ENCODE data around the gene THG1L. TPM values are rescaled to one million over a fixed set of nuclear protein-coding genes. Genes with fewer than 3 reads are reported as not detected.
A peak's percentile ranks its signal among the peaks of the same experiment; 100 is the strongest.

THG1L gene
- total RNA-seq, 1 experiment from 2014 or later, result 12.3 TPM

- no peaks in the 10 kb centered on the region for H3K4me1 Mint-ChIP-seq
- ChIA-PET POLR2A (no interaction called here), CTCF (interaction anchor here (0.7 to 1.5 kb wide), 4 partner anchors 13 to 317 kb away, joined by 3 to 4 read pairs (median 3); no protein-coding TSS in a partner anchor)
- H3K4me3 Mint-ChIP-seq, result no peak overlapping the region
- no peaks in the 10 kb centered on the region for H3K36me3 Mint-ChIP-seq
- DNase-seq (ENCODE audit: low spot score), result no peak
- no peak for TF ChIP-seq MYBL2 (CRISPR knock-in tag; IDR thresholded peaks at IDR 0.05)
- ATAC-seq, result no peak
- H3K27me3 Mint-ChIP-seq (ENCODE audit: low read depth), result no peaks in the 10 kb centered on the region
- no peaks in the 10 kb centered on the region for H3K9me3 Mint-ChIP-seq
- H3K27ac Mint-ChIP-seq, result no peak overlapping the region
Measured at GRCh38 chr5:157758706-157759105, 27.5 kb downstream of the THG1L start.

GRCh38 chr5:157761690-157762621 is 30.7 kb downstream of the THG1L start:
- no peaks in the 10 kb centered on the region for H3K4me1 Mint-ChIP-seq
- POLR2A ChIA-PET, result no interaction called here
- ATAC-seq, result peak; percentile 98
- no peak overlapping the region for H3K4me3 Mint-ChIP-seq
- no peaks in the 10 kb centered on the region for H3K9me3 Mint-ChIP-seq
- DNase-seq (ENCODE audit: low spot score), result no peak
- no peak for TF ChIP-seq ATF1 (CRISPR knock-in tag; IDR thresholded peaks at IDR 0.05)
- TF ChIP-seq CTCF (IDR thresholded peaks at IDR 0.05), result peak; percentile 67
- H3K27ac Mint-ChIP-seq, result no peak overlapping the region
- H3K36me3 Mint-ChIP-seq, result no peaks in the 10 kb centered on the region
- CTCF ChIA-PET, result interaction anchor here (0.6 to 4.3 kb wide), 7 partner anchors 13 to 1683 kb away, joined by 3 to 20 read pairs (median 4); partner anchors contain the start of gene LSM11
- no peaks in the 10 kb centered on the region for H3K27me3 Mint-ChIP-seq (ENCODE audit: low read depth)

- no peaks in the 10 kb centered on the region for H3K4me1 Mint-ChIP-seq
- H3K27me3 Mint-ChIP-seq (ENCODE audit: low read depth), result no peaks in the 10 kb centered on the region
- H3K9me3 Mint-ChIP-seq, result no peaks in the 10 kb centered on the region
- no peaks in the 10 kb centered on the region for H3K36me3 Mint-ChIP-seq
- no peak for ATAC-seq
- POLR2A ChIA-PET, result no interaction called here
- H3K27ac Mint-ChIP-seq, result no peak overlapping the region
- no peak for TF ChIP-seq RORB (CRISPR knock-in tag; IDR thresholded peaks at IDR 0.05)
- TF ChIP-seq GRHL2 (CRISPR knock-in tag; IDR thresholded peaks at IDR 0.05; ENCODE audit: insufficient replicate concordance, severe bottlenecking), result no peak
- no peak for TF ChIP-seq ZBTB43 (CRISPR knock-in tag; IDR thresholded peaks at IDR 0.05)
- no peak for DNase-seq (ENCODE audit: low spot score)
- CTCF ChIA-PET, result no interaction called here
- no peak overlapping the region for H3K4me3 Mint-ChIP-seq
Measured at GRCh38 chr5:157764531-157764930, 33.3 kb downstream of the THG1L start.

- Mint-ChIP-seq H3K4me1 (no peaks in the 10 kb centered on the region), H3K36me3 (no peaks in the 10 kb centered on the region), H3K27ac (no peak overlapping the region), H3K4me3 (no peak overlapping the region), H3K27me3 (ENCODE audit: low read depth) (no peaks in the 10 kb centered on the region), H3K9me3 (peaks cover 6% of the 10 kb centered on the region)
- ATAC-seq (no peak), DNase-seq (ENCODE audit: low spot score) (no peak)
- POLR2A ChIA-PET, result no interaction called here
- TF ChIP-seq CDX4 (CRISPR knock-in tag; IDR thresholded peaks at IDR 0.05; ENCODE audit: borderline replicate concordance), result no peak
- no peak for TF ChIP-seq FOXP1 (CRISPR knock-in tag; IDR thresholded peaks at IDR 0.05; ENCODE audit: borderline replicate concordance)
- no peak for TF ChIP-seq USF1 (CRISPR knock-in tag; IDR thresholded peaks at IDR 0.05)
- TF ChIP-seq JAZF1 (CRISPR knock-in tag; IDR thresholded peaks at IDR 0.05), result no peak
- CTCF ChIA-PET, result no interaction called here
Measured at GRCh38 chr5:157766442-157766841, 35.2 kb downstream of the THG1L start.

Data from WTC11 (cell line).